Measurements from ENCODE around the gene ENOX1. TPM values are rescaled to one million over a fixed set of nuclear protein-coding genes. Genes with fewer than 3 reads are reported as not detected.

ENOX1 gene
- total RNA-seq, 1 experiment from 2014 or later: 0.26 TPM

DNA sequence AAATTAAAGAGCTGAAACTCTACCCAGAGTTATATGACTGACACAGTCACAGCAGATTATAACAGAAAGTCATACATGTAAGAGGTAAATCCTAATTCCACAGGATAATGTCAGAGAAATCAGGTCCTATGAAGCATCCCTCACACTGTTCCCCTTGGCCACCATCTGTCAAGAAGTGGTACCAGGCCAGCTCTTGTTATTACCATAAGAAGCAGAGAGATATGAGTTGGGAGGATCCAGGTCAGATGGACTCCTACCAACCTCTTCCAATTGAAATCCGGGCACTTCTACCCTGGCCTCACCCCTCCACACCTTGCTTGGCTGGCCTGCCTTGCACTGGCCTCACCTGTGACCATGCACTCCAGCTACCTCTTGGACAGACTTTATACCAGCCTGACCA is 410.2 kb downstream of the ENOX1 start (continued):
- TF ChIP-seq E2F1 (CRISPR knock-in tag; IDR thresholded peaks at IDR 0.05) (no peak), ZNF512 (CRISPR knock-in tag; IDR thresholded peaks at IDR 0.05; ENCODE audit: borderline replicate concordance) (no peak), NFYB (CRISPR knock-in tag; conservative IDR thresholded peaks at IDR 0.05; ENCODE audit: low read depth) (no peak), ATF1 (CRISPR knock-in tag; IDR thresholded peaks at IDR 0.05) (no peak), RELA (CRISPR knock-in tag; IDR thresholded peaks at IDR 0.05; ENCODE audit: borderline replicate concordance) (no peak), IRF2 (CRISPR knock-in tag; IDR thresholded peaks at IDR 0.05; ENCODE audit: borderline replicate concordance, low read depth) (no peak), JUN (CRISPR knock-in tag; IDR thresholded peaks at IDR 0.05) (no peak), ZNF532 (CRISPR knock-in tag; IDR thresholded peaks at IDR 0.05; ENCODE audit: borderline replicate concordance) (no peak), HMGA2 (CRISPR knock-in tag; IDR thresholded peaks at IDR 0.05) (no peak), TCF7 (CRISPR knock-in tag; IDR thresholded peaks at IDR 0.05; ENCODE audit: low read depth) (no peak), ZNF423 (CRISPR knock-in tag; IDR thresholded peaks at IDR 0.05) (no peak), ESRRA (CRISPR knock-in tag; IDR thresholded peaks at IDR 0.05; ENCODE audit: borderline replicate concordance) (no peak)
- TF ChIP-seq, protein P1, sequence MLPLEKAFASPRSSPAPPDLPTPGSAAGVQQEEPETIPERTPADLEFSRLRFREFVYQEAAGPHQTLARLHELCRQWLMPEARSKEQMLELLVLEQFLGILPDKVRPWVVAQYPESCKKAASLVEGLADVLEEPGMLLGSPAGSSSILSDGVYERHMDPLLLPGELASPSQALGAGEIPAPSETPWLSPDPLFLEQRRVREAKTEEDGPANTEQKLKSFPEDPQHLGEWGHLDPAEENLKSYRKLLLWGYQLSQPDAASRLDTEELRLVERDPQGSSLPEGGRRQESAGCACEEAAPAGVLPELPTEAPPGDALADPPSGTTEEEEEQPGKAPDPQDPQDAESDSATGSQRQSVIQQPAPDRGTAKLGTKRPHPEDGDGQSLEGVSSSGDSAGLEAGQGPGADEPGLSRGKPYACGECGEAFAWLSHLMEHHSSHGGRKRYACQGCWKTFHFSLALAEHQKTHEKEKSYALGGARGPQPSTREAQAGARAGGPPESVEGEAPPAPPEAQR (CRISPR knock-in tag; IDR thresholded peaks at IDR 0.05): no peak
- TF ChIP-seq, protein P2, sequence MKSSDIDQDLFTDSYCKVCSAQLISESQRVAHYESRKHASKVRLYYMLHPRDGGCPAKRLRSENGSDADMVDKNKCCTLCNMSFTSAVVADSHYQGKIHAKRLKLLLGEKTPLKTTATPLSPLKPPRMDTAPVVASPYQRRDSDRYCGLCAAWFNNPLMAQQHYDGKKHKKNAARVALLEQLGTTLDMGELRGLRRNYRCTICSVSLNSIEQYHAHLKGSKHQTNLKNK (CRISPR knock-in tag; IDR thresholded peaks at IDR 0.05): no peak

- peaks cover 7% of the 10 kb centered on the region; the same call in 1 of the 2 replicates for H3K36me3 Mint-ChIP-seq
- ChIA-PET CTCF (no interaction called here), POLR2A (no interaction called here)
- no peaks in the 10 kb centered on the region; the same call in 1 of the 2 replicates for H3K27me3 Mint-ChIP-seq (ENCODE audit: low read depth)
- peaks cover 15% of the 10 kb centered on the region for H3K9me3 Mint-ChIP-seq
- ATAC-seq: no peak
- H3K4me3 Mint-ChIP-seq: no peak overlapping the region
- DNase-seq (ENCODE audit: low spot score): no peak
- peaks cover 12% of the 10 kb centered on the region for H3K4me1 Mint-ChIP-seq
- no peak overlapping the region for H3K27ac Mint-ChIP-seq
- TF ChIP-seq NR1H2 (CRISPR knock-in tag; IDR thresholded peaks at IDR 0.05) (no peak), ERG (CRISPR knock-in tag; IDR thresholded peaks at IDR 0.05) (no peak), RELA (CRISPR knock-in tag; IDR thresholded peaks at IDR 0.05; ENCODE audit: borderline replicate concordance) (no peak), ESRRA (CRISPR knock-in tag; IDR thresholded peaks at IDR 0.05; ENCODE audit: borderline replicate concordance) (no peak), KAT7 (CRISPR knock-in tag; IDR thresholded peaks at IDR 0.05; ENCODE audit: borderline replicate concordance) (no peak)
- TF ChIP-seq, protein P3, sequence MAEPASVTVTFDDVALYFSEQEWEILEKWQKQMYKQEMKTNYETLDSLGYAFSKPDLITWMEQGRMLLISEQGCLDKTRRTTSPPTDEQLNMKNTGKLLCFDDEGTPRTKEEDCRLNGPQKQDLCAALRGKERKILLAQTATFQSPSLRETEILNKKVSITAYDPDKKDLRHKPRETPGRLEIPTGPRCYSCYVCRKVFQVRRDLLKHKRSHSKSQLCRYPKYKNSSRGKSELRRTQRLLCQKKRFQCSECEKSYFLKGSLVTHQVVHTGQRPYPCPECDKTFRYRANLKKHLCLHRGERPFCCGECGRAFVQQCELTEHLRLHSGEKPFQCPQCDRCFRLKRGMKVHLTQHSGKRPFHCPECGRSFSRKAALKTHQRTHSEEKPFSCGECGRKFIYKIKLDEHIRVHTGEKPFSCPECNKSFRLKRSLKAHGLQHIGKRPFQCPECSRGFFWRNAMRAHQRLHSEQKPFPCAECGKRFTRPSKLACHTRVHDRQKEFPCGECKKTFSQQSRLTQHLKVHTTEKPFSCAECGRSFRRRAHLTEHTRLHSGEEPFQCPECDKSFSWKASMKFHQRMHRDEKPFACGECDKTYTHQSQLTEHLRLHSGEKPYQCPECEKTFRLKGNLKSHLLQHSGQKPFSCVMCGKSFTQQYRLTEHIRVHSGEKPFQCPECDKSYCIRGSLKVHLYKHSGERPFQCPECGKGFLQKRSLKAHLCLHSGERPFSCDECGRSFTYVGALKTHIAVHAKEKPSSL (CRISPR knock-in tag; conservative IDR thresholded peaks at IDR 0.05): no peak
- TF ChIP-seq, protein P4, sequence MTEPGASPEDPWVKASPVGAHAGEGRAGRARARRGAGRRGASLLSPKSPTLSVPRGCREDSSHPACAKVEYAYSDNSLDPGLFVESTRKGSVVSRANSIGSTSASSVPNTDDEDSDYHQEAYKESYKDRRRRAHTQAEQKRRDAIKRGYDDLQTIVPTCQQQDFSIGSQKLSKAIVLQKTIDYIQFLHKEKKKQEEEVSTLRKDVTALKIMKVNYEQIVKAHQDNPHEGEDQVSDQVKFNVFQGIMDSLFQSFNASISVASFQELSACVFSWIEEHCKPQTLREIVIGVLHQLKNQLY (CRISPR knock-in tag; IDR thresholded peaks at IDR 0.05): no peak
- TF ChIP-seq, protein P5, sequence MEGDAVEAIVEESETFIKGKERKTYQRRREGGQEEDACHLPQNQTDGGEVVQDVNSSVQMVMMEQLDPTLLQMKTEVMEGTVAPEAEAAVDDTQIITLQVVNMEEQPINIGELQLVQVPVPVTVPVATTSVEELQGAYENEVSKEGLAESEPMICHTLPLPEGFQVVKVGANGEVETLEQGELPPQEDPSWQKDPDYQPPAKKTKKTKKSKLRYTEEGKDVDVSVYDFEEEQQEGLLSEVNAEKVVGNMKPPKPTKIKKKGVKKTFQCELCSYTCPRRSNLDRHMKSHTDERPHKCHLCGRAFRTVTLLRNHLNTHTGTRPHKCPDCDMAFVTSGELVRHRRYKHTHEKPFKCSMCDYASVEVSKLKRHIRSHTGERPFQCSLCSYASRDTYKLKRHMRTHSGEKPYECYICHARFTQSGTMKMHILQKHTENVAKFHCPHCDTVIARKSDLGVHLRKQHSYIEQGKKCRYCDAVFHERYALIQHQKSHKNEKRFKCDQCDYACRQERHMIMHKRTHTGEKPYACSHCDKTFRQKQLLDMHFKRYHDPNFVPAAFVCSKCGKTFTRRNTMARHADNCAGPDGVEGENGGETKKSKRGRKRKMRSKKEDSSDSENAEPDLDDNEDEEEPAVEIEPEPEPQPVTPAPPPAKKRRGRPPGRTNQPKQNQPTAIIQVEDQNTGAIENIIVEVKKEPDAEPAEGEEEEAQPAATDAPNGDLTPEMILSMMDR (IDR thresholded peaks at IDR 0.05): no peak
Observed at GRCh38 chr13:43375797-43376465, 410.8 kb downstream of the ENOX1 start.
